ENCODE results near the gene MIPOL1. TPM values are rescaled to one million over a fixed set of nuclear protein-coding genes. Genes with fewer than 3 reads are reported as not detected.

The MIPOL1 gene
- total and polyA plus RNA-seq, 9 of the 15 experiments (the other 6 are each of a cell fraction or from before 2014, with no cell fraction given): 6.7 to 21.9 (median 12.4) TPM

DNA sequence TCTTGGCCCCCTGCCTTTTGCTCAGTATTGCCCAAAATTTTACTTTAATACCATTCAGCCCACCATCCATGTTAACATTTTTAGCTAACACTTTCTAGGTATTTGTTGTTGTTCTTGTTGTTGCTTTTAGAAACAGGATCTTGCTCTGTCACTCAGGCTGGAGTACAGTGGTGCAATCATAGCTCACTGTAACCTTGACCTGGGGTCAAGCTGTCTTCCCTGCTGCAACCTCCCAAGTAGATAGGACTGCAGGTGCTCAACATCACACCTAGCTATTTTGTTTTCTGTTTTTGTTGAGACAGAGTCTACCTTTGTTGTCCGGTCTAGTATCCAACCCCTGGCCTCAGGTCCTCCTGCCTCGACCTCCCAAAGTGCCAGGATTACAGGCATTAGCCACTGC is 4.0 kb downstream of the MIPOL1 start (continued):
- TF ChIP-seq, protein P1, sequence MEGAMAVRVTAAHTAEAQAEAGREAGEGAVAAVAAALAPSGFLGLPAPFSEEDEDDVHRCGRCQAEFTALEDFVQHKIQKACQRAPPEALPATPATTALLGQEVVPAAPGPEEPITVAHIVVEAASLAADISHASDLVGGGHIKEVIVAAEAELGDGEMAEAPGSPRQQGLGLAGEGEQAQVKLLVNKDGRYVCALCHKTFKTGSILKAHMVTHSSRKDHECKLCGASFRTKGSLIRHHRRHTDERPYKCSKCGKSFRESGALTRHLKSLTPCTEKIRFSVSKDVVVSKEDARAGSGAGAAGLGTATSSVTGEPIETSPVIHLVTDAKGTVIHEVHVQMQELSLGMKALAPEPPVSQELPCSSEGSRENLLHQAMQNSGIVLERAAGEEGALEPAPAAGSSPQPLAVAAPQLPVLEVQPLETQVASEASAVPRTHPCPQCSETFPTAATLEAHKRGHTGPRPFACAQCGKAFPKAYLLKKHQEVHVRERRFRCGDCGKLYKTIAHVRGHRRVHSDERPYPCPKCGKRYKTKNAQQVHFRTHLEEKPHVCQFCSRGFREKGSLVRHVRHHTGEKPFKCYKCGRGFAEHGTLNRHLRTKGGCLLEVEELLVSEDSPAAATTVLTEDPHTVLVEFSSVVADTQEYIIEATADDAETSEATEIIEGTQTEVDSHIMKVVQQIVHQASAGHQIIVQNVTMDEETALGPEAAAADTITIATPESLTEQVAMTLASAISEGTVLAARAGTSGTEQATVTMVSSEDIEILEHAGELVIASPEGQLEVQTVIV (CRISPR knock-in tag; IDR thresholded peaks at IDR 0.05; ENCODE audit: borderline replicate concordance): no peak
- peak; percentile 70 for TF ChIP-seq CEBPB (tag; IDR thresholded peaks at IDR 0.05)
- peak; percentile 83 for TF ChIP-seq ESRRA (IDR thresholded peaks at IDR 0.05; ENCODE audit: borderline replicate concordance, low read depth)

- H3K4me2 ChIP-seq (ENCODE audit: insufficient read depth, low read length): no peak overlapping the region
- WGBS (ENCODE audit: insufficient coverage, low coverage, missing lambda C conversion rate): 83% methylated on average over 2 of the region's 2 CpGs
- DNase-seq (ENCODE audit: extremely low read depth in 1 of 4, low spot score in 3 of 4): no peak
Measured at GRCh38 chr14:37202265-37202664, 4.5 kb downstream of the MIPOL1 start.

More at GRCh38 chr14:37202265-37202664, 4.5 kb downstream of the MIPOL1 start:
- H3K4me3 ChIP-seq: no peak overlapping the region
- no peak overlapping the region for H3K27ac ChIP-seq (ENCODE audit: extremely low read depth, low read depth, low read length)
- peaks cover 64% of the 10 kb centered on the region for H3K79me2 ChIP-seq (ENCODE audit: control insufficient read depth, insufficient read depth, low read length)
- H3K9ac ChIP-seq (ENCODE audit: insufficient read depth in 1 of 2, low read depth in 2 of 2, low read length in 2 of 2): no peak overlapping the region
- H2AFZ ChIP-seq (ENCODE audit: low read depth, low read length): no peak overlapping the region
- H3K9me3 ChIP-seq (replicated peaks; ENCODE audit: control insufficient read depth, insufficient read depth, low read depth, low read length): peaks cover 9% of the 10 kb centered on the region
- ATAC-seq: no peak
- no peaks in the 10 kb centered on the region for H3K9me1 ChIP-seq (ENCODE audit: control insufficient read depth, insufficient read depth, low read length)
- H3K36me3 ChIP-seq (ENCODE audit: control insufficient read depth, insufficient read depth, low read length): 0 out of 3 replicates have a peak, but pooled peaks cover 2% of the 10 kb centered on the region
- peaks cover 5 to 6% of the 10 kb centered on the region in 2 experiments; a peak in 4 of 5 replicates for H3K4me1 ChIP-seq (replicated peaks in 1 of 2; ENCODE audit: control insufficient read depth in 2 of 2, insufficient read depth in 2 of 2, low read length in 2 of 2)
- BruUV-seq (replicated peaks): no TSS peak
- no peaks in the 10 kb centered on the region for H3K27me3 ChIP-seq (ENCODE audit: control insufficient read depth in 2 of 2, insufficient read depth in 2 of 2, low read length in 2 of 2)
- H4K20me1 ChIP-seq (replicated peaks; ENCODE audit: control insufficient read depth, insufficient read depth, low read length): no peaks in the 10 kb centered on the region
- in situ Hi-C loops (cut with MboI): no loop called here
- FAIRE-seq: no peak
- CTCF ChIA-PET (ENCODE audit: low intra/inter-chr PET ratio): no interaction called here
- intact Hi-C loops (cut with micrococcal nuclease): no loop called here
- POLR2A ChIA-PET: no interaction called here
- TF ChIP-seq ETV5 (CRISPR knock-in tag; IDR thresholded peaks at IDR 0.05; ENCODE audit: low read depth): no peak
- TF ChIP-seq BRD4 (IDR thresholded peaks at IDR 0.05): no peak
- no peak for TF ChIP-seq MCM2 (IDR thresholded peaks at IDR 0.05; ENCODE audit: low read depth)
- TF ChIP-seq ZNF121 (CRISPR knock-in tag; conservative IDR thresholded peaks at IDR 0.05): no peak
- no peak for TF ChIP-seq TEAD4 (IDR thresholded peaks at IDR 0.05; ENCODE audit: low read length)
- no peak for TF ChIP-seq TEAD4 (CRISPR knock-in tag; IDR thresholded peaks at IDR 0.05; ENCODE audit: borderline replicate concordance)
- TF ChIP-seq ZNF445 (CRISPR knock-in tag; IDR thresholded peaks at IDR 0.05; ENCODE audit: low read depth): no peak

Measured in K562 (cell line).